CD4-positive, alpha-beta T cell (primary cell): ENCODE results near the gene FGD1. TPM values are rescaled to one million over a fixed set of nuclear protein-coding genes. Genes with fewer than 3 reads are reported as not detected.
A peak's percentile ranks its signal among the peaks of the same experiment; 100 is the strongest.

Experiments used
- ATAC-seq: fragments of 200-7000 bp; cut with Tn5 transposase; one replicate; pipeline ENCODE4 v1.10.0; 2022; ENCODE audit warnings: mild to moderate bottlenecking; ENCODE audit not compliant: poor library complexity
- CTCF ChIA-PET: fragments of 350-600 bp; sonication (Branson Sonifier 250); formaldehyde crosslinking; loops from one replicate; lab custom pipeline; 2021; ENCODE audit warnings: antibody characterized with exemption, inconsistent platforms; lab: Charles Lee
- POLR2A ChIA-PET: fragments of 350-600 bp; sonication (Branson Sonifier 250); formaldehyde crosslinking; loops from one replicate; lab custom pipeline; 2021; ENCODE audit warnings: antibody characterized with exemption, inconsistent platforms; lab: Charles Lee
- DNase-seq, 14 experiments: peaks; one replicate each; pipeline ENCODE4 v3.0.0-alpha.2; 2013 to 2020; ENCODE audit warnings: mixed read lengths in 2 of 14
- H3K27ac ChIP-seq, 2 donors: one replicate each; pipeline versions ENCODE4 v1.5.1 to v1.7.0; 2013; ENCODE audit warnings: low read length in 2 of 2, low read depth in 1 of 2, mild to moderate bottlenecking in 1 of 2
- H3K27me3 ChIP-seq, 2 experiments: 1 replicate in 1 of 2; 2 replicates in 1 of 2; pipeline versions ENCODE4 v1.6.1 to v1.7.0; 2013; ENCODE audit warnings: low read length in 2 of 2, control low read depth in 1 of 2, mild to moderate bottlenecking in 1 of 2, moderate library complexity in 1 of 2; ENCODE audit not compliant: insufficient read depth in 2 of 2, control insufficient read depth in 1 of 2
- H3K36me3 ChIP-seq: one replicate; pipeline ENCODE4 v1.6.1; 2013; ENCODE audit warnings: low read length, control low read depth; ENCODE audit not compliant: insufficient read depth
- H3K4me1 ChIP-seq: one replicate; pipeline ENCODE4 v1.6.1; 2013; ENCODE audit warnings: low read length, control low read depth; ENCODE audit not compliant: insufficient read depth
- H3K4me3 ChIP-seq: one replicate; pipeline ENCODE4 v1.5.1; 2013; ENCODE audit warnings: mild to moderate bottlenecking, low read length, moderate library complexity
- H3K9me3 ChIP-seq, 2 experiments: 1 replicate in 1 of 2; 2 replicates in 1 of 2; pipeline versions ENCODE4 v1.6.1 to v1.7.0; 2013; ENCODE audit warnings: low read length in 2 of 2, mild to moderate bottlenecking in 2 of 2, control low read depth in 1 of 2, moderate library complexity in 1 of 2; ENCODE audit not compliant: control insufficient read depth in 1 of 2, insufficient read depth in 1 of 2
- H3K27ac Mint-ChIP-seq: one replicate; pipeline ENCODE4 v1.8.0; 2020; ENCODE audit warnings: mixed read lengths
- H3K27me3 Mint-ChIP-seq: one replicate; pipeline ENCODE4 v1.8.0; 2021; ENCODE audit warnings: mixed read lengths
- H3K36me3 Mint-ChIP-seq: one replicate; pipeline ENCODE4 v1.8.0; 2021; ENCODE audit warnings: low read depth, mixed read lengths
- H3K4me1 Mint-ChIP-seq: one replicate; pipeline ENCODE4 v1.8.0; 2021; ENCODE audit warnings: low read depth, mixed read lengths
- H3K4me3 Mint-ChIP-seq: one replicate; pipeline ENCODE4 v1.8.0; 2020; ENCODE audit warnings: mild to moderate bottlenecking, mixed read lengths
- H3K9me3 Mint-ChIP-seq: one replicate; pipeline ENCODE4 v1.8.0; 2020; ENCODE audit warnings: mixed read lengths
- CTCF ChIP-seq: fragments of 200-600 bp; IDR thresholded peaks from one replicate; pipeline ENCODE4 v1.8.0; 2022; ENCODE audit warnings: antibody characterized with exemption, mild to moderate bottlenecking
- intact Hi-C, 2 experiments: fragments of 100-400 bp; cut with DNase I in 1 of 2; cut with micrococcal nuclease in 1 of 2; formaldehyde crosslinking; loops; one replicate each; pipeline versions ENCODE4 v1.15.1 to v1.9.0; 2023 to 2025; cut with DNase I, micrococcal nuclease
- total RNA-seq, 174 experiments: library from RNA in 2 of 174; stranded (reverse) in 2 of 174; gene quantifications; one replicate each; pipeline ENCODE4 v1.2.3 and lab custom pipeline; 2021 to 2026

FGD1 gene
- total RNA-seq, 2 experiments from 2014 or later, result 0.06 TPM; not detected in 1

GRCh38 chrX:54415534-54416350, 80.3 kb downstream of the FGD1 start:
- Mint-ChIP-seq H3K4me1 (no peaks in the 10 kb centered on the region), H3K27ac (no peak overlapping the region), H3K9me3 (no peaks in the 10 kb centered on the region), H3K4me3 (no peak overlapping the region), H3K27me3 (peaks cover 26% of the 10 kb centered on the region), H3K36me3 (no peaks in the 10 kb centered on the region)
- POLR2A ChIA-PET, result no interaction called here
- no peaks in the 10 kb centered on the region for H3K9me3 ChIP-seq
- TF ChIP-seq CTCF, result no peak
- no peak overlapping the region for H3K27ac ChIP-seq
- CTCF ChIA-PET, result no interaction called here
- peaks cover 0 to 3% of the 10 kb centered on the region in 2 experiments for H3K27me3 ChIP-seq
- DNase-seq, result peak in 1 of 14 experiments; percentile 2
- no peaks in the 10 kb centered on the region for H3K36me3 ChIP-seq
- intact Hi-C loops, result no loop called here
- ATAC-seq, result no peak
- peaks cover 6% of the 10 kb centered on the region for H3K4me1 ChIP-seq
- no peak overlapping the region for H3K4me3 ChIP-seq

GRCh38 chrX:54413753-54414152, 82.3 kb downstream of the FGD1 start:
- peaks cover 0 to 3% of the 10 kb centered on the region in 2 experiments for H3K27me3 ChIP-seq
- intact Hi-C loops, result no loop called here
- peak in 1 of 14 experiments; percentile 21 for DNase-seq
- H3K4me1 ChIP-seq, result peaks cover 6% of the 10 kb centered on the region
- peaks cover 7% of the 10 kb centered on the region for H3K4me1 Mint-ChIP-seq
- POLR2A ChIA-PET, result no interaction called here
- no peak overlapping the region for H3K27ac ChIP-seq
- no peak overlapping the region for H3K27ac Mint-ChIP-seq
- no peaks in the 10 kb centered on the region for H3K36me3 Mint-ChIP-seq
- no peaks in the 10 kb centered on the region for H3K9me3 ChIP-seq
- H3K27me3 Mint-ChIP-seq, result peaks cover 26% of the 10 kb centered on the region
- H3K9me3 Mint-ChIP-seq, result no peaks in the 10 kb centered on the region
- no peak overlapping the region for H3K4me3 Mint-ChIP-seq
- H3K4me3 ChIP-seq, result no peak overlapping the region
- no peak for TF ChIP-seq CTCF
- no peaks in the 10 kb centered on the region for H3K36me3 ChIP-seq
- ATAC-seq, result no peak
- CTCF ChIA-PET, result no interaction called here

- ATAC-seq (no peak), DNase-seq (no peak)
- TF ChIP-seq CTCF, result no peak
- Mint-ChIP-seq H3K4me1 (peaks cover 7% of the 10 kb centered on the region), H3K4me3 (no peak overlapping the region), H3K27ac (no peak overlapping the region), H3K36me3 (no peaks in the 10 kb centered on the region), H3K9me3 (no peaks in the 10 kb centered on the region), H3K27me3 (peaks cover 21% of the 10 kb centered on the region)
- peaks cover 6% of the 10 kb centered on the region for H3K4me1 ChIP-seq
- H3K36me3 ChIP-seq, result no peaks in the 10 kb centered on the region
- no peaks in the 10 kb centered on the region for H3K27me3 ChIP-seq
- intact Hi-C loops, result no loop called here
- H3K9me3 ChIP-seq, result no peaks in the 10 kb centered on the region
- no peak overlapping the region for H3K27ac ChIP-seq
- POLR2A ChIA-PET, result no interaction called here
- CTCF ChIA-PET, result interaction anchor here (0.6 kb wide), 1 partner anchor 137 kb away, joined by 3 read pairs; no protein-coding TSS in a partner anchor
- H3K4me3 ChIP-seq, result no peak overlapping the region
Observed at GRCh38 chrX:54411732-54412131, 84.3 kb downstream of the FGD1 start.
